OCI-LY7 (cell line): Measurements from ENCODE around the gene DISP2. TPM values are rescaled to one million over a fixed set of nuclear protein-coding genes. Genes with fewer than 3 reads are reported as not detected.

Experiments
- BruUV-seq: library from RNA; stranded (reverse); fragments of 400-500 nt; replicated peaks from 2 replicates; lab custom pipeline; 2021; lab: Mats Ljungman, UMichigan
- CTCF ChIA-PET: fragments of 300-600 bp; sonication (Branson Sonifier 250); formaldehyde crosslinking; loops from one replicate; lab custom pipeline; 2022; ENCODE audit warnings: antibody characterized with exemption; ENCODE audit not compliant: unreplicated experiment; lab: Charles Lee
- POLR2A ChIA-PET: fragments of 300-600 bp; sonication (Branson Sonifier 250); formaldehyde crosslinking; loops from one replicate; lab custom pipeline; 2022; ENCODE audit warnings: antibody characterized with exemption; lab: Charles Lee
- DNase-seq: peaks from one replicate; pipeline ENCODE4 v3.0.0-alpha.2; 2015; ENCODE audit warnings: low spot score
- H2AFZ ChIP-seq: fragments of 200-600 bp; sonication (generic), shearing (Covaris generic); 2 replicates; pipeline ENCODE4 v1.6.1; 2014; ENCODE audit warnings: mild to moderate bottlenecking, antibody characterized with exemption, low read length, moderate library complexity
- H3K27ac ChIP-seq: fragments of 200-600 bp; sonication (generic); 2 replicates; pipeline ENCODE4 v1.5.1; 2014; ENCODE audit warnings: mixed run types, low read depth, mild to moderate bottlenecking, moderate library complexity, low read length, inconsistent platforms; ENCODE audit not compliant: poor library complexity, severe bottlenecking
- H3K36me3 ChIP-seq: fragments of 200-600 bp; sonication (generic); 2 replicates; pipeline ENCODE4 v1.6.1; 2014; ENCODE audit warnings: mild to moderate bottlenecking, antibody characterized with exemption, low read length, moderate library complexity, mixed read lengths; ENCODE audit not compliant: insufficient read depth
- H3K4me1 ChIP-seq: fragments of 200-600 bp; sonication (generic); 2 replicates; pipeline ENCODE4 v1.5.1; 2014; ENCODE audit warnings: mild to moderate bottlenecking, low read length; ENCODE audit not compliant: insufficient read depth, poor library complexity, severe bottlenecking
- H3K4me2 ChIP-seq: fragments of 200-600 bp; sonication (generic); 2 replicates; pipeline ENCODE4 v1.6.1; 2014; ENCODE audit warnings: mild to moderate bottlenecking, low read length
- H3K4me3 ChIP-seq: fragments of 200-600 bp; sonication (generic); 2 replicates; pipeline ENCODE4 v1.5.1; 2014; ENCODE audit warnings: mild to moderate bottlenecking, low read depth, low read length; ENCODE audit not compliant: poor library complexity, severe bottlenecking
- H3K79me2 ChIP-seq: fragments of 200-600 bp; sonication (generic); 2 replicates; pipeline ENCODE4 v1.6.1; 2016; ENCODE audit warnings: low read depth, mild to moderate bottlenecking, low read length, moderate library complexity, mixed read lengths; ENCODE audit not compliant: insufficient read depth
- H3K9me2 ChIP-seq: fragments of 200-600 bp; sonication (generic); 2 replicates; pipeline ENCODE4 v1.6.1; 2016; ENCODE audit warnings: mild to moderate bottlenecking, low read length, mixed read lengths; ENCODE audit not compliant: insufficient read depth
- H3K9me3 ChIP-seq: fragments of 200-600 bp; sonication (generic); 2 replicates; pipeline ENCODE4 v1.6.1; 2014; ENCODE audit warnings: mild to moderate bottlenecking, mixed run types, low read length, mixed read lengths
- H4K20me1 ChIP-seq: fragments of 200-600 bp; sonication (generic); 2 replicates; pipeline ENCODE4 v1.6.1; 2014; ENCODE audit warnings: mild to moderate bottlenecking, antibody characterized with exemption, low read length, moderate library complexity, mixed read lengths; ENCODE audit not compliant: insufficient read depth
- CTCF ChIP-seq: fragments of 200-600 bp; sonication (generic); conservative IDR thresholded peaks from 2 replicates; pipeline ENCODE4 v1.5.1; 2014; ENCODE audit warnings: mild to moderate bottlenecking, antibody characterized with exemption, low read length, moderate library complexity, mixed read lengths
- EZH2phosphoT487 ChIP-seq: fragments of 200-600 bp; sonication (generic); IDR thresholded peaks from 2 replicates; pipeline ENCODE4 v1.6.1; 2018; ENCODE audit warnings: low read depth, borderline replicate concordance, mild to moderate bottlenecking, mixed run types, antibody characterized with exemption, low read length, moderate library complexity, mixed read lengths
- intact Hi-C: fragments of 100-400 bp; cut with micrococcal nuclease; formaldehyde crosslinking; loops from one replicate; pipeline ENCODE4 v1.10.0; 2022; ENCODE audit not compliant: unreplicated experiment
- total RNA-seq, 2 experiments: library from RNA; depleted of rRNA in 1 of 2; stranded (reverse); fragments of >200 nt in 1 of 2; shearing (Covaris generic) in 1 of 2; gene quantifications; 2 replicates each; pipeline ENCODE4 v1.2.3, GENCODE V29; 2014 to 2022

Gene DISP2
- total RNA-seq, 2 experiments from 2014 or later: 0.03 to 0.25 TPM

GRCh38 chr15:40379853-40380252, 21.8 kb downstream of the DISP2 start:
- Histone ChIP-seq H3K9me3 (no peaks in the 10 kb centered on the region), H3K27ac (no peak overlapping the region), H3K79me2 (peaks cover 19% of the 10 kb centered on the region), H4K20me1 (no peaks in the 10 kb centered on the region), H3K36me3 (peaks cover 7% of the 10 kb centered on the region), H3K4me2 (no peak overlapping the region), H3K4me3 (no peak overlapping the region), H2AFZ (no peak overlapping the region), H3K9me2 (no peaks in the 10 kb centered on the region), H3K4me1 (peaks cover 11% of the 10 kb centered on the region)
- intact Hi-C loops: no loop called here
- ChIA-PET POLR2A (interaction anchor here (0.6 kb wide), 1 partner anchor 328 kb away, joined by 5 read pairs; no protein-coding TSS in a partner anchor), CTCF (no interaction called here)
- no peak for TF ChIP-seq EZH2phosphoT487
- TF ChIP-seq CTCF: no peak
- no TSS peak for BruUV-seq
- DNase-seq: no peak

- no peak for DNase-seq
- intact Hi-C loops: no loop called here
- ChIA-PET CTCF (no interaction called here), POLR2A (no interaction called here)
- BruUV-seq: no TSS peak
- Histone ChIP-seq H2AFZ (no peak overlapping the region), H4K20me1 (no peaks in the 10 kb centered on the region), H3K9me2 (no peaks in the 10 kb centered on the region), H3K4me2 (no peak overlapping the region), H3K79me2 (peaks cover 27% of the 10 kb centered on the region), H3K27ac (no peak overlapping the region), H3K4me3 (no peak overlapping the region), H3K4me1 (peaks cover 16% of the 10 kb centered on the region), H3K9me3 (no peaks in the 10 kb centered on the region), H3K36me3 (peaks cover 15% of the 10 kb centered on the region)
- TF ChIP-seq CTCF (no peak), EZH2phosphoT487 (no peak)
Observed at GRCh38 chr15:40380636-40381035, 22.6 kb downstream of the DISP2 start.

GRCh38 chr15:40381818-40382529, 24.0 kb downstream of the DISP2 start:
- Histone ChIP-seq H4K20me1 (no peaks in the 10 kb centered on the region), H3K4me3 (no peak overlapping the region), H2AFZ (peak overlapping the region; percentile 80), H3K4me2 (no peak overlapping the region), H3K4me1 (peaks cover 16% of the 10 kb centered on the region), H3K9me3 (no peaks in the 10 kb centered on the region), H3K9me2 (no peaks in the 10 kb centered on the region), H3K27ac (no peak overlapping the region), H3K79me2 (peaks cover 29% of the 10 kb centered on the region), H3K36me3 (peaks cover 28% of the 10 kb centered on the region)
- CTCF ChIA-PET: interaction anchor here (1.0 kb wide), 1 partner anchor 10 kb away, joined by 3 read pairs; no protein-coding TSS in a partner anchor
- intact Hi-C loops: no loop called here
- DNase-seq: no peak
- no TSS peak for BruUV-seq
- TF ChIP-seq CTCF: no peak
- TF ChIP-seq EZH2phosphoT487: no peak
- POLR2A ChIA-PET: interaction anchor here (0.6 to 1.7 kb wide), 5 partner anchors 10 to 70 kb away, joined by 3 to 7 read pairs (median 4); no protein-coding TSS in a partner anchor
